ENCODE data around the gene SH3GL1. TPM values are rescaled to one million over a fixed set of nuclear protein-coding genes. Genes with fewer than 3 reads are reported as not detected.

SH3GL1 gene
- total RNA-seq, 2 experiments from 2014 or later, result 33.2 to 38.9 TPM

DNA sequence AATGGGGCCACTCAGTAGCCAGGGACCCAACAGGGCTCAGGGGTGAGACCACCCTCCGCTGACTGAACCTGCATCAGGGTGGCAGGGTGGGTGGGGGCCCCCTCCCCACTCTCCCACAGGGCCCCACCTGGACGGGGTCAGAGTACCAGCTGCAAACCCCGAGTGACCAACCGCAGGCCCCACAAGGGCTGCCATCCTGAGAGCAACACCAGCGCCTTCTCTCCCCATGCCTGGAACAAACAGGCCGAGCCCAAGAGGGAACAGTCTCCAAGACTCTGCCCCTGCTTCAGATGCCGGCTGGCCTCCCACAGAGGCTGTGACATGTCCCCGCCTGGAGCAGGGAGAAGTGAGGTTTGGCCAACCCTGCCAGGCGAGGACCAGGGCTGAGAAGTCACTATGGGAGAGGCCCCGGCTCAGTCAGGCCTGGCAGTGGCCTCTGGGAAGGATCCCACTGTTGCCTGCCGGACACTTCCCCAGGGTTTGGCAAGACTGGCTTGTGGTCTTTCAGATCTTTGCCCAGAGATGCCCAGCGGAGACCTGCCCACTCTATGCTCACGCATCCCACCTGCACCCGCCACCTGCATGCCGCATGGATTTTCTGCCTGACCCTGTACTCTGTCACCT, 29.8 kb downstream of the SH3GL1 start:
- H3K4me1 ChIP-seq (ENCODE audit: insufficient read depth, low read length, poor library complexity, severe bottlenecking), result peaks cover 45% of the 10 kb centered on the region
- TF ChIP-seq CTCF (conservative IDR thresholded peaks at IDR 0.05; ENCODE audit: low read length) (no peak), EZH2phosphoT487 (IDR thresholded peaks at IDR 0.05; ENCODE audit: borderline replicate concordance, low read depth, low read length) (no peak)
- no peak for DNase-seq (ENCODE audit: low spot score)
- H3K4me3 ChIP-seq (ENCODE audit: low read depth, low read length, poor library complexity, severe bottlenecking), result peak overlapping the region; percentile 61
- peaks cover 13% of the 10 kb centered on the region; the same call in 1 of the 2 replicates for H3K79me2 ChIP-seq (ENCODE audit: insufficient read depth, low read depth, low read length)
- H3K9me2 ChIP-seq (ENCODE audit: insufficient read depth, low read length), result no peaks in the 10 kb centered on the region
- H3K9me3 ChIP-seq (ENCODE audit: low read length), result no peaks in the 10 kb centered on the region
- CTCF ChIA-PET (ENCODE audit: unreplicated experiment), result no interaction called here
- H2AFZ ChIP-seq (ENCODE audit: low read length), result no peak overlapping the region
- peaks cover 10% of the 10 kb centered on the region for H4K20me1 ChIP-seq (ENCODE audit: insufficient read depth, low read length)
- peak overlapping the region; percentile 92 for H3K4me2 ChIP-seq (ENCODE audit: low read length)
- peaks cover 13% of the 10 kb centered on the region for H3K36me3 ChIP-seq (ENCODE audit: insufficient read depth, low read length)
- intact Hi-C loops (cut with micrococcal nuclease; ENCODE audit: unreplicated experiment), result no loop called here
- POLR2A ChIA-PET, result interaction anchor here (1.5 kb wide), 1 partner anchor 27 kb away, joined by 3 read pairs; the partner anchor contains the start of gene MPND
- no peak overlapping the region for H3K27ac ChIP-seq (ENCODE audit: low read depth, low read length, poor library complexity, severe bottlenecking)
- no TSS peak for BruUV-seq (replicated peaks)

DNA sequence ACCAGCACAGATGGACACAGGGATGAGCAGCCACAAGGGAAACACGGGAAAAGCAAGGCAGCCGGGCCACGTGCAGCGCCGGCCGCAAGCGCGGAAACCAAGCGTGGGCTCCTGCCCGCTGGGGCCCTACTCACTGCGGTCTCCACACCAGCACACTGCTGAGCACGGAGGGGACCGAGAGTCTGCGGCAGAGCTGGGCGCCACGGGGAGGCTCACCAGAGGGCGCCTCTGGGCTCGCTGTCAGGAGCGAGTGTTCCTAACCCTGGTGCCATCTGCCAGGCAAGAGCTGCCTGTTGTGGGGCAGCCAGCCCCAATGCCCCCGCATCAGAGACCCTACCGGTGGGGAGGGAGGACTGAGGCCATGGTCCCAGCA, 30.5 kb downstream of the SH3GL1 start:
- peak; percentile 69 for DNase-seq (ENCODE audit: low spot score)
- Histone ChIP-seq H3K4me1 (ENCODE audit: insufficient read depth, low read length, poor library complexity, severe bottlenecking) (peaks cover 38% of the 10 kb centered on the region), H3K4me2 (ENCODE audit: low read length) (peak overlapping the region; percentile 92)

More for the DNA sequence above, 30.5 kb downstream of the SH3GL1 start:
- peaks cover 9% of the 10 kb centered on the region; the same call in 1 of the 2 replicates for H3K79me2 ChIP-seq (ENCODE audit: insufficient read depth, low read depth, low read length)
- ChIA-PET POLR2A (no interaction called here), CTCF (ENCODE audit: unreplicated experiment) (no interaction called here)
- peaks cover 4% of the 10 kb centered on the region for H4K20me1 ChIP-seq (ENCODE audit: insufficient read depth, low read length)
- H2AFZ ChIP-seq (ENCODE audit: low read length), result no peak overlapping the region
- H3K27ac ChIP-seq (ENCODE audit: low read depth, low read length, poor library complexity, severe bottlenecking), result peak overlapping the region; percentile 79
- BruUV-seq (replicated peaks), result no TSS peak
- intact Hi-C loops (cut with micrococcal nuclease; ENCODE audit: unreplicated experiment), result loop anchor here (1.0 kb wide), 1 partner anchor 30 kb away; the partner anchor contains the start of gene SH3GL1
- no peaks in the 10 kb centered on the region for H3K9me2 ChIP-seq (ENCODE audit: insufficient read depth, low read length)
- peak; percentile 80 for TF ChIP-seq CTCF (conservative IDR thresholded peaks at IDR 0.05; ENCODE audit: low read length)
- TF ChIP-seq EZH2phosphoT487 (IDR thresholded peaks at IDR 0.05; ENCODE audit: borderline replicate concordance, low read depth, low read length), result no peak
- H3K4me3 ChIP-seq (ENCODE audit: low read depth, low read length, poor library complexity, severe bottlenecking), result peak overlapping the region; percentile 61
- no peaks in the 10 kb centered on the region for H3K9me3 ChIP-seq (ENCODE audit: low read length)
- peaks cover 20% of the 10 kb centered on the region for H3K36me3 ChIP-seq (ENCODE audit: insufficient read depth, low read length)

Measured in OCI-LY7 (cell line).